Ovary (tissue), 3 donors: ENCODE data around the gene PSTK.

Experiments
- CTCF ChIP-seq, 3 donors: fragments of 450-650 bp in 2 of 3; fragments of 200-600 bp in 1 of 3; IDR thresholded peaks; one replicate each; pipeline versions ENCODE4 v1.5.1 to v1.8.0; 2016 to 2022; ENCODE audit warnings: antibody characterized with exemption in 3 of 3, mild to moderate bottlenecking in 1 of 3
- POLR2A ChIP-seq: fragments of 450-650 bp; IDR thresholded peaks from one replicate; pipeline ENCODE4 v1.6.1; 2017; ENCODE audit warnings: antibody characterized with exemption, mild to moderate bottlenecking, moderate library complexity
- donor health status: DM: no; HTN: no; CAD: no.

GRCh38 chr10:122998934-122999333 lies 18.7 kb downstream of the PSTK start:
- no peak for TF ChIP-seq CTCF (IDR thresholded peaks at IDR 0.05)
- no peak for TF ChIP-seq POLR2A
